COLO668 (cell line): ENCODE data around the gene RPL3.
"Not testable (repeated sequence)": the region's sequence is repeated elsewhere in the genome, so short reads cannot be mapped to it uniquely, and the experiment has no call there.

ENCODE experiments used
- DNase-seq: peaks from one replicate; lab custom pipeline; 2025; ENCODE audit not compliant: unreplicated experiment; lab: John Stamatoyannopoulos, UW

RPL3 gene

GRCh38 chr22:39319284-39320022, at the start of gene RPL3:
Gene RPL3 (minus strand): TSS chr22:39319623. CDS start chr22:39319597, 26 bp downstream.
- DNase-seq: peak; percentile 96

- DNase-seq: no peak
Observed at GRCh38 chr22:39369186-39369585, 49.8 kb upstream of the RPL3 start.

- DNase-seq: no peak
Observed at GRCh38 chr22:39368461-39368911, 49.1 kb upstream of the RPL3 start.

- no peak for DNase-seq
Observed at GRCh38 chr22:39367035-39367434, 47.6 kb upstream of the RPL3 start.

- no peak for DNase-seq
Observed at GRCh38 chr22:39365492-39365780, 46.0 kb upstream of the RPL3 start.

GRCh38 chr22:39364714-39365491, 45.5 kb upstream of the RPL3 start:
- DNase-seq: no peak

GRCh38 chr22:39363751-39364515, 44.5 kb upstream of the RPL3 start:
- DNase-seq: no peak

GRCh38 chr22:39362932-39363331, 43.5 kb upstream of the RPL3 start:
- no peak for DNase-seq

- DNase-seq: no peak
Observed at GRCh38 chr22:39362271-39362670, 42.8 kb upstream of the RPL3 start.

GRCh38 chr22:39361496-39361895, 42.1 kb upstream of the RPL3 start:
- no peak for DNase-seq

- DNase-seq: no peak
Observed at GRCh38 chr22:39360674-39361413, 41.4 kb upstream of the RPL3 start.

- DNase-seq: no peak
Observed at GRCh38 chr22:39360242-39360641, 40.8 kb upstream of the RPL3 start.

- DNase-seq: no peak
Observed at GRCh38 chr22:39359659-39360195, 40.3 kb upstream of the RPL3 start.

- not testable (repeated sequence) for DNase-seq
Observed at GRCh38 chr22:39358197-39358596, 38.8 kb upstream of the RPL3 start.

GRCh38 chr22:39357110-39358108, 38.0 kb upstream of the RPL3 start:
- not testable (repeated sequence) for DNase-seq

GRCh38 chr22:39356464-39356863, 37.0 kb upstream of the RPL3 start:
- no peak for DNase-seq

- DNase-seq: not testable (repeated sequence)
Observed at GRCh38 chr22:39355805-39356204, 36.4 kb upstream of the RPL3 start.

GRCh38 chr22:39355080-39355479, 35.7 kb upstream of the RPL3 start:
- DNase-seq: no peak

- DNase-seq: no peak
Observed at GRCh38 chr22:39353346-39353745, 33.9 kb upstream of the RPL3 start.
